Islet precursor cell (in vitro differentiated cells): ENCODE results near the gene TRABD2B.
A peak's percentile ranks its signal among the peaks of the same experiment; 100 is the strongest.

Experiments used
- DNase-seq: peaks from one replicate; pipeline ENCODE4 v3.0.0-alpha.2; 2018

TRABD2B gene

GRCh38 chr1:48021792-48022191, 24.6 kb upstream of the TRABD2B start:
- no peak for DNase-seq

- DNase-seq: peak; percentile 54
Measured at GRCh38 chr1:48019714-48020315, 22.6 kb upstream of the TRABD2B start.

- peak; percentile 45 for DNase-seq
Measured at GRCh38 chr1:48018799-48019198, 21.6 kb upstream of the TRABD2B start.

GRCh38 chr1:48017716-48018115, 20.5 kb upstream of the TRABD2B start:
- DNase-seq: peak; percentile 46

- peak; percentile 20 for DNase-seq
Measured at GRCh38 chr1:48016515-48016914, 19.3 kb upstream of the TRABD2B start.

GRCh38 chr1:48013270-48013669, 16.1 kb upstream of the TRABD2B start:
- DNase-seq: no peak

GRCh38 chr1:48007047-48007446, 9.9 kb upstream of the TRABD2B start:
- peak; percentile 58 for DNase-seq

GRCh38 chr1:48006264-48006663, 9.1 kb upstream of the TRABD2B start:
- DNase-seq: peak; percentile 4

GRCh38 chr1:48005253-48006117, 8.3 kb upstream of the TRABD2B start:
- peak; percentile 22 for DNase-seq

- peak; percentile 64 for DNase-seq
Measured at GRCh38 chr1:48003741-48004531, 6.8 kb upstream of the TRABD2B start.

- no peak for DNase-seq
Measured at GRCh38 chr1:48002142-48002541, 5.0 kb upstream of the TRABD2B start.

GRCh38 chr1:48001696-48002095, 4.5 kb upstream of the TRABD2B start:
- no peak for DNase-seq

GRCh38 chr1:48000883-48001282, 3.7 kb upstream of the TRABD2B start:
- DNase-seq: peak; percentile 47

GRCh38 chr1:47999097-47999496, 1.9 kb upstream of the TRABD2B start:
- DNase-seq: no peak

GRCh38 chr1:47998396-47998990, 1.3 kb upstream of the TRABD2B start:
- DNase-seq: no peak

- peak; percentile 71 for DNase-seq
Measured at GRCh38 chr1:47996406-47997226, 569 bp downstream of the TRABD2B start.

- no peak for DNase-seq
Measured at GRCh38 chr1:47996060-47996405, 1.2 kb downstream of the TRABD2B start.

- DNase-seq: no peak
Measured at GRCh38 chr1:47995306-47996050, 1.7 kb downstream of the TRABD2B start.

GRCh38 chr1:47993881-47994625, 3.1 kb downstream of the TRABD2B start:
- no peak for DNase-seq

- DNase-seq: no peak
Measured at GRCh38 chr1:47993416-47993740, 3.8 kb downstream of the TRABD2B start.
